GM19324 (cell line): ENCODE data around the gene AIG1.
"Not testable (repeated sequence)": the region's sequence is repeated elsewhere in the genome, so short reads cannot be mapped to it uniquely, and the experiment has no call there.

ENCODE experiments used
- ATAC-seq: cut with Tn5 transposase; IDR thresholded peaks from one replicate; pipeline ENCODE4 v1.9.1; 2021; ENCODE audit warnings: mild to moderate bottlenecking, moderate library complexity; ENCODE audit not compliant: unreplicated experiment, low FRiP score

The AIG1 gene

DNA sequence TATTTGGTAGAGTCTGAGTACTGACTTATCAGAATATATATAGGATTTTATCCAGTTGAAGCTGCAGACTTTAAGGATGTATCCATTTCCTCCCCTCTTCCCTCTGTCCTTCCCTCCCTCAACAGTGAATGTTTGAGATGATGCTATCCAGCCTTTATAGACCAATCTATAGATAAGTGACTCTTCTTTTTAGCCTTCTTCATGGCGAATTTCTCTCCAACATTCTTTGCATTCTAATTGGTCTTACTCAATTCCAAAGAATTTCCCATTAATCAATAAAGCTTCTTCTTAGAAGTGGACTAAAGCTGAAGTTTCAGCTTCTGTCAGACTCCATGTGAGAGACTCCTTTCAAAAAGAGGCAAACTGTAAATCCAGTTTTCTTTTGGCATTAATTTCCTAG is 99.3 kb downstream of the AIG1 start:
- ATAC-seq: no peak

DNA sequence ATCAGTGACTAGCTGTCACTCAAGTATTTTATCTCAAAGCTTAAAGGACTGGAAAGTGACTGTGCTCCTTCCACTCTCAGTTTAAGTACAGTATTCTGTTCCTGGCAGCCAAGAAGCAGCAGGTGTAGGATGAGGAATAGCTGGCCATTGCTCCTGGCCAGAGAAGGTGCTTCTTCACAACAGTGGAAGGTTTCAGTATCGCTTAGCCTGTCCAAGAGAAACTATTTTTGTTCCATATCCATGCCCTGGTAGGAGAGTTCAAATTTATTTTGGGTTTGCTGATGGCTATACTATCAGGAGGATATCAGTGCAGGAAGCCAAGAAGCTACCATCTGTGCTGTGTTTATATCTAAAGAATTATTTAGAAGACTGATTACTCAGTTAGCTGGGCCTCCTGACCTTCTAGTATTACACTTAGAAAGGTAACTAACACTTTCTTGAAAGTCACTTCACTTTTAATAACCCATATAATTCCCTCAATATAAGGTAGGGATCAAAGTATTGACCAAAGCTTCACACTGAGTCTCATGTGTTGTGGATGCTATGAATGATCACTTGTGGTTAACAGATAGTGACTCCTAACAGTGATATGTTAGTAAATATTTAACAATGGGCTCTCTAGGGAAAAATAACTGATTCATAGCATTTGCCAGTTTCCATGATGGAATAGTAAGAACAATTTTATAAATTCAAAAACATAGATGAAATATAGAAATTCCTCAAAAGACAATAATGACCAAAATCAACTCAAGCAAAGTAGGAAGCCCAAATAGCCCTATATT is 99.9 kb downstream of the AIG1 start:
- ATAC-seq: no peak

DNA sequence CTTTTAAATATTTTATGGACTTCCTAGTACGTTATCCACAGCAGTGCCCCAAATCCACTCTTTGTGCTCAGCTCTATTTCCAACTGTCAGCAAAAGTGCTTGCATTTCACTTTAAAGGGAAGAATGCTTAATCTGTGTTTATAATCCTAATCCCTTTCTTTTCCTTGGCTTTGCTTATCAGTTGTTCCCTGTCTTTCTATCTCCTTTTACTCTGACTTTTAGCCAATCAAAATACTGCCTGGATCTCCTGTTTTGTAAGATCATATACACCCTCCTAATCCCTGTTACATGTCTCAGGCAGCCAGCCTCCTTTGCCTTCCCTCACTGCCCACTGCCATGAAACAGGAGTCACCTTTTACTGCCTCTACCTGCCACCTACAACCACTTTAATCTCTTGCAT is 102.9 kb downstream of the AIG1 start:
- ATAC-seq: no peak

DNA sequence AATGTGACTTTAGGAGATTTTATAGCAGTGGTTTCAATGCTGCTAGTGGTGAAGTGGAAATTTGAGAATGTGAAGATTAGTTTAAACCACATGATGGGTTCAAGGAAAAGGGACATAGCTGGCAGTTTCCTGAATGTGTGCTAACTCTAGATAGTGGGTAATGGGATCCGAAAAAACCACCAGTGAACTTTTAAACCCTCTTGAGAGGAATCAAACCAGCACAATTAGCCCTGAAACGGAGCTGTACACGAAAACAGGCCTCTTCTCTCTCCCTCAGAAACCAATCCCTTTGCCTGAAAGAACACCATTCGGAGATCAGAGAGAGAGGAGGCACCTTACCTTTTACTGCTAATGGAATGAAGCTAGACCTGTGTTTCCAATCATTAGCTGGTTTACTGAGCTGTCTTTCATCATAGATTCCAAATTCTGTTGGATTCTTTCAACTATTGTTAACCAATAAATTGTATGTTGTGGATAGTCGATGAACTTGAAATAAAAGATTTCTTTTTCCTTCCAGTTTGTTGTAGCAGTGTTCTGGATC is 103.9 kb downstream of the AIG1 start:
- no peak for ATAC-seq

DNA sequence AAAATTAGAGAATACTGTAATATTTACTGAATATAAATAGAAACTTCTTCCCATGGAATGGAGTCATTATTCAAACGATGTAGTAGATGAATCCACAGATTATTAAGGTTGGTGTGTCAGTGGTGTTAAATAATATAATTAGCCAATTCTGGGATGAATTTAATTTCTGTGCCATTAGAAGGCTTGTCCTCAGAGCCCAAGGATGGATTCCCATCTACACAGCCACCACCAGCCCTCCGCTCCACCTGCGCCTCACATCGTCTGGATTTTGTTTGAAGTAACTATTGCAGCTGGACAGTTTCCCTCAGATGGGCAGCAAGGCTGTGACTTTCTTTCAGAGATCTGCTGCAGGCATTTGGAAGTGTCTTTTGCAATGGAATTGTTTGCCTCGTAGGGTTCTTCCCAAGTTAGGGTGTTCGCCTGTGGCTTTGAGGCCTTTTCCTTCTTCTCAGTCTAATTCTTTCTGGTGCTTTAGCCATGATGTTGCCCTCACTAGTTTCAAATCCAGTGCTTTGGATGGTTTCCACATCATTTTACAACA is 104.7 kb downstream of the AIG1 start:
- no peak for ATAC-seq

DNA sequence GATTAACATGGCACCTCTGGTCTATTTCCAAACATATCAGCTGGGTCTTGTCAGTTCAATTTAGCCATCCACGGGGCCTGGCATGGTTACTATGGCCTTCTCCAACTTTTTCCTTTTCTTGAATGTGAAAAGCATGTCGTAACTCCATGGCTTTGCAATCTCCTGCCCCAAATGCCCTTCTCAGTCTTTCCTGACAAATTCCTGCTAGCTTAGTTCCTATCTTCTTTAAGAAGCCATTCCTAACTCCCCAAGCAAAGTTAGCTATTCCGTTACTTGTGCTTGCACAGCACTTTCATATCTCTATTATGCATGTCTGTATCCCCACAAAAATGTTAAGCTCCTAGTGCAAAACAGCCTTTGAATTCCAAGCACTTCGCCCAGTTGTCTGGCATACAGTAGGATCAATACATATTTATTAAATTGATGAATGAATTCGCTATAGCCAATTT is 105.6 kb downstream of the AIG1 start:
- ATAC-seq: no peak

- ATAC-seq: no peak
These were observed 106.5 kb downstream of the AIG1 start for GRCh38 chr6:143167224-143167623.

DNA sequence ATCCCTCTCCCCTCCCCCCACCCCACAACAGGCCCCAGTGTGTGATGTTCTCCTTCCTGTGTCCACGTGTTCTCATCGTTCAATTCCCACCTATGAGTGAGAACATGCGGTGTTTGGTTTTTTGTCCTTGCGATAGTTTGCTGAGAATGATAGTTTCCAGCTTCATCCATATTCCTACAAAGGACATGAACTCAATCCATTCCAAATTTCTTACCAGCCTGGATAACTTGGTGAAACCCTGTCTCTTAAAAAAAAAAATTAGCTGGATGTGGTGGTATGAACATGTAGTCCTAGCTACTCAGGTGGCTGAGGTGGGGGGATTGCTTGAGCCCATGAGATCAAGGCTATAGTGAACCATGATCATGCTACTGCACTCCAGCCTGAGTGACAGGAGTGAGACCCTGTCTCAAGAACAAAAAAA is 107.7 kb downstream of the AIG1 start:
- ATAC-seq: not testable (repeated sequence)

GRCh38 chr6:143169440-143169839 is 108.8 kb downstream of the AIG1 start:
- ATAC-seq: no peak

DNA sequence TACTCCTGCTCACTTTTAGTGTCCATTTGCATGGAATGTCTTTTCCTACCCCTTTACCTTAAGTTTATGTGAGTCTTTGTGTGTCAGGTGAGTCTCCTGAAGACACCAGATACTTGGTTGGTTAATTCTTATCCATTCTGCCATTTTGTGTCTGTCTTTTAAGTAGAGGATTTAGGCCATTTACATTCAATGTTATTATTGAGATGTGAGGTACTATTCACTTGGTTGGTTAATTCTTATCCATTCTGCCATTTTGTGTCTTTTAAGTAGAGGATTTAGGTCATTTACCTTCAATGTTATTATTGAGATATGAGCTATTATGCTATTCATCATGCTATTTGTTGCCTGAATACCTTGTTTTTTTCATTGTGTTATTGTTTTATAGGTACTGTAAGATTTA is 113.8 kb downstream of the AIG1 start:
- ATAC-seq: no peak

GRCh38 chr6:143174951-143175350 is 114.3 kb downstream of the AIG1 start:
- no peak for ATAC-seq

GRCh38 chr6:143176090-143177021 is 115.7 kb downstream of the AIG1 start:
- no peak for ATAC-seq

DNA sequence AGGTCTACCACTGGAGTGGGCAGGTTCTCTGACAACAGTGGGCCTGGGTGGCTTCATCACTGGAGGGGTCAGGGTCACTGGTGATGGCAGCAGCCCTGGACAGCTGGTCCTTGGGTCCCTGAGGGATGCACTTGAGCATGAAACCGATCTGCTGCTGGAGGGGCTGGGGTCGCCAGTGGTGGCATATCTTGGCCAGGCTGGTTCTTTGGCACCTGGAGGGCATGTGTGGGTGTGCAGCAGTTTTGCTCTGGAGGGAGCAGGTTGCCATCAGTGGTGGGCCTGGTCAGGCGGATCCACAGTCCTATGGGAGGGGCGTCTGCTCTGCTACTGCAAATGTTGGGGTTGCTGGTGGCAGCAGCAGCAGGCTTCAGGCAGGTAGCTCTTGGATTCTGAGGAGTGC is 117.0 kb downstream of the AIG1 start:
- no peak for ATAC-seq

DNA sequence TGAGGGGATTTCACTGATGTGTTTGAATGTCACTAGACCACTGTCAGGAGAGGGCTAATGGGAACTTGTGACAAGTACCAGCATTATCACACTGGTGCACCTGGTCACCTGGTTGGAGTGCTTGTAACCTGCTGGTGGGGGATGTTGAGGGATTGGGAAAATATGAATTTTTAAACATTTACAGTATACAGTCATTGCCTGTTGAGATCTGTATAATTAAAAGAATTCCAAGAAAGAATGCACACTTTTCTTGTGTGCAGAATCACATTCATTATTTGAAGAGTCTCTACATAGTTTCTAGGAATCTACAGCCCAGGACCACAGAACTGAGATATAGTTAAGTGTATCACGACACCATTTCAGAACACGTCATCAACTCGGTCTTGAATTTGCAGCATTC is 118.4 kb downstream of the AIG1 start:
- no peak for ATAC-seq

GRCh38 chr6:143179901-143180612 is 119.4 kb downstream of the AIG1 start:
- ATAC-seq: no peak

DNA sequence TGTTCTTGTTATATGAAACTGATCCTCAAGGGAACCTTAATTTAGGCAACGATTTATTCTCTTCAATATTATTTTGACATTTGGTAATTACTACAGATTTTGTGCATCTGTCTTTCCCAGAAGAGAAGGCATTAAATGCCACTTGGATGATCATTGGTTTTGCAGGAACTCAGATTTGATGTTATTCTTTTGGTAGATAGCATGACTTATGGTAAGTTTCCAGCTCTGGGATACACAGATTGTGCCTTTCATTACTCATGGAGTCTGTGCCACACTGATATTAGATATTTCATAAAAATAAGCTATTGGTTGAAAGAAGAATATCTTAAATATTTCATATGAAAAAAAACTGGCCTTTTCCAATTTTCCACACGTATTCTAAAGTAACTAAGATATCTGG is 120.1 kb downstream of the AIG1 start:
- ATAC-seq: no peak

DNA sequence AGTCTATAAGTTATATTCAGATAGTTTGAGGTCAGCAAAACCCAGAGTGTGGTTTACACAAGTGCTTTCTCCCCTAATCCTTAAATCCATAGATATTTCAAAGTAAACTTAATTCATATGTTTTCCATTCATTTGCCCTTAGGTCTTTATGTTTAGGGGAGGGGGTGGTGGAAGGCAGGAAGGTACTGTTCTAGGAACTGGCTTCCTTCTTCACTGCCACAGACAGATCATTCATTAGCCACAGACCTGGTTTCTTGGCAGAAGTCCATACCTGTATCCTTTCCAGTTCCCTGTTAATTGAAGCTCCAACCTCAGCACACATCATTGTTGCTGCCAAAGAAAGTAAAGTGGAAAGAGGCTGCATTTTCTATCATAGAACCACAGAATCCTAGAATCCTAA is 123.0 kb downstream of the AIG1 start:
- ATAC-seq: no peak

- ATAC-seq: no peak
These were observed 124.6 kb downstream of the AIG1 start for GRCh38 chr6:143185288-143185687.

GRCh38 chr6:143187238-143187923 is 126.7 kb downstream of the AIG1 start:
- no peak for ATAC-seq

- no peak for ATAC-seq
These were observed 127.6 kb downstream of the AIG1 start for GRCh38 chr6:143188292-143188691.
